Measurements from ENCODE around the gene HBE1. TPM values are rescaled to one million over a fixed set of nuclear protein-coding genes. Genes with fewer than 3 reads are reported as not detected.

Gene HBE1
- total RNA-seq, 4 donors from 2014 or later: not detected

DNA sequence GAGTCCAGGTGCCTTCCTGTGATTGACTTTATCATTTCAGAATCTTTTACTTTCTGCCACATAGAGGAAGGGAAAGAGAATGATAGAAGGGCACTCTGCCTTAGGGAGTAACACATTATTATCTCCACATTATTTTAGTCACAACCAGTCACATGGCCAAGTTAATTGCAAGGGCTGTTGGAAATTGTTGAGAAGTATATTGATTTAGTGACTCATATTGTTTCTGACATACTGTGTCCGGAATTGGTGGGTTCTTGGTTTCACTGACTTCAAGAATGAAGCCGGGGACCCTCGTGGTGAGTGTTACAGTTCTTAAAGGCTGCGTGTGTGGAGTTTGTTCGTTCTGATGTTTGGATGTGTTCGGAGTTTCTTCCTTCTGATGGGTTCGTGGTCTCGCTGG, 23.3 kb upstream of the HBE1 start:
- Histone ChIP-seq H3K36me3 (no peaks in the 10 kb centered on the region), H3K27me3 (no peaks in the 10 kb centered on the region), H3K4me1 (no peaks in the 10 kb centered on the region), H3K4me3 (no peak overlapping the region), H3K27ac (no peak overlapping the region), H3K9me3 (no peaks in the 10 kb centered on the region)
- no peak for TF ChIP-seq CTCF (IDR thresholded peaks at IDR 0.05)
- no peak for TF ChIP-seq POLR2A (IDR thresholded peaks at IDR 0.05)
- no peak for DNase-seq

DNA sequence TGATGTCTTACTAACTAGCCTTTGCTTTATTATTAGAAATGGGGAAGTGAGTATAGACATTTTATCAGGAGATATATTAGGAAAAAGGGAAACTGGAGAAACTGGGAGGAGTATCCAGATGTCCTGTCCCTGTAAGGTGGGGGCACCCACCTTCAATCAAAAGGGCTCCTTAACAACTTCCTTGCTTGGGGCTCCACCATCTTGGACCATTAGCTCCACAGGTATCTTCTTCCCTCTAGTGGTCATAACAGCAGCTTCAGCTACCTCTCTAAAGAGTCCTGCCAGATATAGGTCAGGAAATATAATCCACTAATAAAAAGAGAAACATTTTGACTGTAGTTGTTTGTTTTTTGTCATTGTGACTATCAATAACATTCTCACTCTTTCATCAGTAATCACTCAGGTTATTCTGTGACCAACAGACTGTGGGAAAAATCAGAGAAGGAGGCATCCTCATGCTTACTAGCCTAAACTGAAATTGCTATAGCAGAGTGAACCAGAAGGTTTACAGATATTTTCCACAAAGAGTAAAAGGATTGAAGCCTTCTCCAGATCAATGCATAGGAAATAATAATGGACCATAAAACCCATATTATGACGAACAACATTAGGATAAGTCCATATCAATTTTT, 21.6 kb upstream of the HBE1 start:
- DNase-seq: no peak
- TF ChIP-seq CTCF (IDR thresholded peaks at IDR 0.05) (peak in 1 of 6 experiments; percentile 14), POLR2A (IDR thresholded peaks at IDR 0.05) (no peak)

GRCh38 chr11:5290106-5290505, 20.4 kb upstream of the HBE1 start:
- Histone ChIP-seq H3K27me3 (no peaks in the 10 kb centered on the region), H3K4me3 (no peak overlapping the region), H3K9me3 (no peaks in the 10 kb centered on the region), H3K4me1 (no peaks in the 10 kb centered on the region), H3K36me3 (no peaks in the 10 kb centered on the region), H3K27ac (no peak overlapping the region)
- no peak for DNase-seq
- no peak for TF ChIP-seq CTCF (IDR thresholded peaks at IDR 0.05)
- no peak for TF ChIP-seq POLR2A (IDR thresholded peaks at IDR 0.05)

More for the DNA sequence above, 21.6 kb upstream of the HBE1 start:
- Histone ChIP-seq H3K27me3 (no peaks in the 10 kb centered on the region), H3K27ac (no peak overlapping the region), H3K36me3 (no peaks in the 10 kb centered on the region), H3K4me1 (no peaks in the 10 kb centered on the region), H3K4me3 (no peak overlapping the region), H3K9me3 (no peaks in the 10 kb centered on the region)

- Histone ChIP-seq H3K4me1 (no peaks in the 10 kb centered on the region), H3K27me3 (no peaks in the 10 kb centered on the region), H3K4me3 (no peak overlapping the region), H3K27ac (no peak overlapping the region), H3K9me3 (no peaks in the 10 kb centered on the region), H3K36me3 (no peaks in the 10 kb centered on the region)
- no peak for DNase-seq
- TF ChIP-seq CTCF (IDR thresholded peaks at IDR 0.05) (no peak), POLR2A (IDR thresholded peaks at IDR 0.05) (no peak)
These were observed 20.0 kb upstream of the HBE1 start for GRCh38 chr11:5289696-5290095.

DNA sequence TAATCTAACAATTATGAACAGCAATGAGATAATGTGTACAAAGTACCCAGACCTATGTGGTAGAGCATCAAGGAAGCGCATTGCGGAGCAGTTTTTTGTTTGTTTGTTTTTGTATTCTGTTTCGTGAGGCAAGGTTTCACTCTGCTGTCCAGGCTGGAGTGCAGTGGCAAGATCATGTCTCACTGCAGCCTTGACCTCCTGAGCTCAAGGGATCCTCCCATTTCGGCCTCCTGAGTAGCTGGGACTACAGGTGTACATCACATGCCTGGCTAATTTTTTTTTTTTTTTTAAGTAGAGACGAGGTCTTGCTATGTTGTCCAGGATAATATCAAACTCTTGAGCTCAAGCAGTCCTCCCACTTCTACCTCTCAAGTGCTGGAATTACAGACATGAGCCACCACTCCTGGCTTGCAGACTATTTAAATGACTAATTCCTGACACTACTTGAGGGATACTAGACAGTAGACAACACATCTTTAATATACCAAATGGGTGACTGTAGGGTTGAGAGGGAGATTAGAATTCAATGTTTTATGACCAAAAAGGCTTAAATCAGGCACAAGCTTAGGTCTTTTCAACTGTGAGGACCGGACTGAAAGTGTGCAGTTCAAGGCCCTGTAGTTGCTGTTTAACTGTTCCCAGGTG, 19.3 kb upstream of the HBE1 start:
- H3K27me3 ChIP-seq: no peaks in the 10 kb centered on the region
- no peak overlapping the region for H3K4me3 ChIP-seq
- H3K9me3 ChIP-seq: no peaks in the 10 kb centered on the region
- no peak for TF ChIP-seq POLR2A (IDR thresholded peaks at IDR 0.05)
- TF ChIP-seq CTCF (IDR thresholded peaks at IDR 0.05): no peak
- H3K4me1 ChIP-seq: no peaks in the 10 kb centered on the region
- no peak overlapping the region for H3K27ac ChIP-seq
- no peak for DNase-seq
- H3K36me3 ChIP-seq: no peaks in the 10 kb centered on the region

Data from Peyer's patch (tissue), 4 donors.